HEK293 (cell line): ENCODE data around the gene C17orf50.

Experiments used
- CTCF ChIA-PET: fragments of 350-600 bp; formaldehyde crosslinking; extraction: SDS; loops from one replicate; lab custom pipeline; 2021; ENCODE audit warnings: antibody characterized with exemption; lab: Yijun Ruan, JAX
- POLR2A ChIA-PET: fragments of 300-600 bp; formaldehyde crosslinking; extraction: SDS; loops from one replicate; lab custom pipeline; 2020; ENCODE audit warnings: antibody characterized with exemption, inconsistent platforms; lab: Yijun Ruan, JAX
- H3K27ac ChIP-seq: fragments of 200-500 bp; sonication (Bioruptor generic); 2 replicates; pipeline ENCODE4 v1.5.1; 2014; ENCODE audit warnings: low read depth, low read length, control low read depth, inconsistent platforms; ENCODE audit errors: extremely low read depth
- H3K36me3 ChIP-seq, 2 experiments: fragments of 200-500 bp in 1 of 2; sonication (Bioruptor generic) in 1 of 2; 1 replicate in 1 of 2; 2 replicates in 1 of 2; pipeline ENCODE4 v1.5.1; 2014 to 2017; ENCODE audit warnings: inconsistent platforms in 2 of 2, low read length in 2 of 2; ENCODE audit not compliant: control insufficient read depth in 2 of 2, insufficient read depth in 1 of 2
- H3K4me1 ChIP-seq: fragments of 200-500 bp; sonication (Bioruptor generic); 2 replicates; pipeline ENCODE4 v1.5.1; 2014; ENCODE audit warnings: mild to moderate bottlenecking, low read length, inconsistent platforms; ENCODE audit not compliant: control insufficient read depth, insufficient read depth
- H3K4me3 ChIP-seq: 2 replicates; pipeline ENCODE4 v1.5.1; 2011; ENCODE audit warnings: low read depth, mild to moderate bottlenecking, control low read depth, low read length, moderate library complexity
- H3K9me3 ChIP-seq: fragments of 200-500 bp; sonication (Bioruptor generic); 2 replicates; pipeline ENCODE4 v1.5.1; 2014; ENCODE audit warnings: low read depth, low read length, inconsistent platforms; ENCODE audit not compliant: control insufficient read depth, insufficient read depth
- GLIS2 ChIP-seq: fragments of 450-650 bp; formaldehyde crosslinking; IDR thresholded peaks from 2 replicates; pipeline ENCODE4 v1.5.1; 2016; ENCODE audit warnings: missing biosample characterization, missing genetic modification characterization
- HOXD13 ChIP-seq: sonication (generic); formaldehyde crosslinking; IDR thresholded peaks from 2 replicates; pipeline ENCODE4 v1.8.0; 2022; ENCODE audit warnings: missing genetic modification reagents, borderline replicate concordance
- IKZF3 ChIP-seq: fragments of 450-650 bp; IDR thresholded peaks from 2 replicates; pipeline ENCODE4 v1.5.0; 2018; ENCODE audit warnings: missing biosample characterization, mild to moderate bottlenecking, missing genetic modification characterization, moderate library complexity
- KLF9 ChIP-seq: fragments of 450-650 bp; formaldehyde crosslinking; IDR thresholded peaks from 2 replicates; pipeline ENCODE4 v1.5.1; 2016; ENCODE audit warnings: missing biosample characterization, missing genetic modification characterization, low read depth
- MZF1 ChIP-seq: fragments of 450-650 bp; formaldehyde crosslinking; IDR thresholded peaks from 2 replicates; pipeline ENCODE4 v1.5.1; 2017; ENCODE audit warnings: missing biosample characterization, missing genetic modification characterization, borderline replicate concordance
- SCRT1 ChIP-seq: fragments of 450-650 bp; formaldehyde crosslinking; IDR thresholded peaks from 2 replicates; pipeline ENCODE4 v1.5.1; 2016; ENCODE audit warnings: missing biosample characterization, missing genetic modification characterization, borderline replicate concordance
- SP2 ChIP-seq: fragments of 450-650 bp; formaldehyde crosslinking; IDR thresholded peaks from 2 replicates; pipeline ENCODE4 v1.5.1; 2016; ENCODE audit warnings: missing biosample characterization, missing genetic modification characterization
- ZFHX2 ChIP-seq: fragments of 450-650 bp; formaldehyde crosslinking; conservative IDR thresholded peaks from 2 replicates; pipeline ENCODE4 v1.5.1; 2016; ENCODE audit warnings: missing biosample characterization, missing genetic modification characterization
- ZFP69B ChIP-seq: fragments of 450-650 bp; formaldehyde crosslinking; IDR thresholded peaks from 2 replicates; pipeline ENCODE4 v1.5.1; 2016; ENCODE audit warnings: missing biosample characterization, missing genetic modification characterization
- ZNF121 ChIP-seq: fragments of 450-650 bp; formaldehyde crosslinking; IDR thresholded peaks from 2 replicates; pipeline ENCODE4 v1.5.1; 2016; ENCODE audit warnings: missing biosample characterization, missing genetic modification characterization
- ZNF501 ChIP-seq: fragments of 450-650 bp; formaldehyde crosslinking; IDR thresholded peaks from 2 replicates; pipeline ENCODE4 v1.5.1; 2016; ENCODE audit warnings: missing biosample characterization, missing genetic modification characterization
- ZNF521 ChIP-seq: fragments of 450-650 bp; formaldehyde crosslinking; IDR thresholded peaks from 2 replicates; pipeline ENCODE4 v1.5.1; 2017; ENCODE audit warnings: missing biosample characterization, mild to moderate bottlenecking, missing genetic modification characterization
- ZNF580 ChIP-seq: fragments of 450-650 bp; formaldehyde crosslinking; IDR thresholded peaks from 2 replicates; pipeline ENCODE4 v1.5.1; 2016; ENCODE audit warnings: missing biosample characterization, missing genetic modification characterization
- ZNF623 ChIP-seq: fragments of 450-650 bp; formaldehyde crosslinking; IDR thresholded peaks from 2 replicates; pipeline ENCODE4 v1.5.1; 2016; ENCODE audit warnings: missing biosample characterization, missing genetic modification characterization
- ZNF660 ChIP-seq: fragments of 450-650 bp; IDR thresholded peaks from 2 replicates; pipeline ENCODE4 v1.5.1; 2018; ENCODE audit warnings: missing biosample characterization, mild to moderate bottlenecking, missing genetic modification characterization
- TF ChIP-seq, protein P1 (sequence below): fragments of 450-650 bp; formaldehyde crosslinking; conservative IDR thresholded peaks from 2 replicates; pipeline ENCODE4 v1.5.1; 2016; ENCODE audit warnings: low read depth, missing biosample characterization, missing genetic modification characterization
- TF ChIP-seq, protein P2 (sequence below): fragments of 450-650 bp; formaldehyde crosslinking; IDR thresholded peaks from 2 replicates; pipeline ENCODE4 v1.5.1; 2016; ENCODE audit warnings: missing biosample characterization, missing genetic modification characterization, low read depth
- TF ChIP-seq, protein P3 (sequence below): fragments of 450-650 bp; formaldehyde crosslinking; IDR thresholded peaks from 2 replicates; pipeline ENCODE4 v1.5.1; 2016; ENCODE audit warnings: missing biosample characterization, missing genetic modification characterization, borderline replicate concordance

Gene C17orf50

DNA sequence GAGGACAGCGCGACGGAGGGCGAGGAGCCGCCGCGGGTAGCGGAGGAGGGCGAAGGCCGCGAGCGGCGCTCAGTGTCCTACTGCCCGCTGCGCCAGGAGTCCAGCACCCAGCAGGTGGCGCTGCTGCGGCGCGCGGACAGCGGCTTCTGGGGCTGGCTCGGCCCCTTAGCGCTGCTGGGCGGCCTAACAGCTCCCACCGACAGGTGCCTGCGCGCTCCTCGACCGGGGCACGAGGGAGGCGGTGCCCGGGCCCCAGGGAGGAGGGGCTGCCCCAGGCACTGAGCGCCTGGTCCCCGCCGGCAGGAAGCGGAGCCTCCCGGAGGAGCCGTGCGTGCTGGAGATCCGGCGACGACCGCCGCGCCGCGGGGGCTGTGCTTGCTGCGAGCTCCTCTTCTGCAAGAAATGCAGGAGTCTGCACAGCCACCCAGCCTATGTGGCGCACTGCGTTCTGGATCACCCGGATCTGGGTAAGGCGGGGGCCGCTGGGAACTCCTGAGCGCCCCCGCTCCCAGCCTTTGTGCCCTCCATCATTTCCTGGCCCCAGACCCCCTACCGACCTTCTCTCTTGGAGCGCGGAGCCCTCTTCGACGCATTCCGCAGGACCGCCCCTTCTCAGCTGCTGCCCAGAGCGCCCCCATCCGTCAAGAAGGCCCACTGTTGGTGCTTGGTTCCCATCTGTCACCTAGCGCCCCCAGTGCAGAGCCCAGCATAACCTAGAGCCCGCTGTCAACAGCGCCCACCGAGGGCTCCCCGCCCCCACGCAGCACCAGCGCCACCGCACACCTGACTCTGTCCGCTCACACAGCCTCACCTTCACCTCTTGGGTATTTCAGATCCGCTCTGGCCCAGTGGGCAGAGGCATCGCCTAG lies 3.7 kb downstream of the C17orf50 start (continued):
- TF ChIP-seq KLF9, result no peak; the same call in 1 of the 2 replicates
- TF ChIP-seq ZFHX2, result peak; percentile 60
- TF ChIP-seq SP2 (tag by site-specific recombination), result peak; percentile 77
- peak; percentile 79 for TF ChIP-seq ZFP69B (tag by site-specific recombination)
- peak; percentile 92 for TF ChIP-seq ZNF660 (tag by site-specific recombination)
- TF ChIP-seq, protein P1, sequence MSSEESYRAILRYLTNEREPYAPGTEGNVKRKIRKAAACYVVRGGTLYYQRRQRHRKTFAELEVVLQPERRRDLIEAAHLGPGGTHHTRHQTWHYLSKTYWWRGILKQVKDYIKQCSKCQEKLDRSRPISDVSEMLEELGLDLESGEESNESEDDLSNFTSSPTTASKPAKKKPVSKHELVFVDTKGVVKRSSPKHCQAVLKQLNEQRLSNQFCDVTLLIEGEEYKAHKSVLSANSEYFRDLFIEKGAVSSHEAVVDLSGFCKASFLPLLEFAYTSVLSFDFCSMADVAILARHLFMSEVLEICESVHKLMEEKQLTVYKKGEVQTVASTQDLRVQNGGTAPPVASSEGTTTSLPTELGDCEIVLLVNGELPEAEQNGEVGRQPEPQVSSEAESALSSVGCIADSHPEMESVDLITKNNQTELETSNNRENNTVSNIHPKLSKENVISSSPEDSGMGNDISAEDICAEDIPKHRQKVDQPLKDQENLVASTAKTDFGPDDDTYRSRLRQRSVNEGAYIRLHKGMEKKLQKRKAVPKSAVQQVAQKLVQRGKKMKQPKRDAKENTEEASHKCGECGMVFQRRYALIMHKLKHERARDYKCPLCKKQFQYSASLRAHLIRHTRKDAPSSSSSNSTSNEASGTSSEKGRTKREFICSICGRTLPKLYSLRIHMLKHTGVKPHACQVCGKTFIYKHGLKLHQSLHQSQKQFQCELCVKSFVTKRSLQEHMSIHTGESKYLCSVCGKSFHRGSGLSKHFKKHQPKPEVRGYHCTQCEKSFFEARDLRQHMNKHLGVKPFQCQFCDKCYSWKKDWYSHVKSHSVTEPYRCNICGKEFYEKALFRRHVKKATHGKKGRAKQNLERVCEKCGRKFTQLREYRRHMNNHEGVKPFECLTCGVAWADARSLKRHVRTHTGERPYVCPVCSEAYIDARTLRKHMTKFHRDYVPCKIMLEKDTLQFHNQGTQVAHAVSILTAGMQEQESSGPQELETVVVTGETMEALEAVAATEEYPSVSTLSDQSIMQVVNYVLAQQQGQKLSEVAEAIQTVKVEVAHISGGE (tag by site-specific recombination), result 0 out of 2 replicates have a peak, but pooled peaks have one; percentile 17
- peak; percentile 87 for TF ChIP-seq IKZF3 (tag by site-specific recombination)
- TF ChIP-seq ZNF121 (tag by site-specific recombination), result no peak
- peak; percentile 10; the same call in 1 of the 2 replicates for TF ChIP-seq ZNF623 (tag by site-specific recombination)
- peak; percentile 92 for TF ChIP-seq GLIS2 (tag by site-specific recombination)
- TF ChIP-seq HOXD13 (CRISPR knock-in tag), result no peak
- peak; percentile 68 for TF ChIP-seq ZNF501 (tag by site-specific recombination)
- no peak for TF ChIP-seq MZF1 (tag by site-specific recombination)
- peak; percentile 43; the same call in 1 of the 2 replicates for TF ChIP-seq SCRT1 (tag by site-specific recombination)
- TF ChIP-seq, protein P2, sequence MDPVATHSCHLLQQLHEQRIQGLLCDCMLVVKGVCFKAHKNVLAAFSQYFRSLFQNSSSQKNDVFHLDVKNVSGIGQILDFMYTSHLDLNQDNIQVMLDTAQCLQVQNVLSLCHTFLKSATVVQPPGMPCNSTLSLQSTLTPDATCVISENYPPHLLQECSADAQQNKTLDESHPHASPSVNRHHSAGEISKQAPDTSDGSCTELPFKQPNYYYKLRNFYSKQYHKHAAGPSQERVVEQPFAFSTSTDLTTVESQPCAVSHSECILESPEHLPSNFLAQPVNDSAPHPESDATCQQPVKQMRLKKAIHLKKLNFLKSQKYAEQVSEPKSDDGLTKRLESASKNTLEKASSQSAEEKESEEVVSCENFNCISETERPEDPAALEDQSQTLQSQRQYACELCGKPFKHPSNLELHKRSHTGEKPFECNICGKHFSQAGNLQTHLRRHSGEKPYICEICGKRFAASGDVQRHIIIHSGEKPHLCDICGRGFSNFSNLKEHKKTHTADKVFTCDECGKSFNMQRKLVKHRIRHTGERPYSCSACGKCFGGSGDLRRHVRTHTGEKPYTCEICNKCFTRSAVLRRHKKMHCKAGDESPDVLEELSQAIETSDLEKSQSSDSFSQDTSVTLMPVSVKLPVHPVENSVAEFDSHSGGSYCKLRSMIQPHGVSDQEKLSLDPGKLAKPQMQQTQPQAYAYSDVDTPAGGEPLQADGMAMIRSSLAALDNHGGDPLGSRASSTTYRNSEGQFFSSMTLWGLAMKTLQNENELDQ, result no peak

- POLR2A ChIA-PET, result interaction anchor here (1.2 to 2.5 kb wide), 6 partner anchors 23 to 392 kb away, joined by 3 to 85 read pairs (median 10); partner anchors contain the start of genes SLFN11 and TAF15
- no peaks in the 10 kb centered on the region for H3K36me3 ChIP-seq
Observed at GRCh38 chr17:35765086-35765710, 4.5 kb downstream of the C17orf50 start.

More at GRCh38 chr17:35765086-35765710, 4.5 kb downstream of the C17orf50 start:
- TF ChIP-seq, protein P3, sequence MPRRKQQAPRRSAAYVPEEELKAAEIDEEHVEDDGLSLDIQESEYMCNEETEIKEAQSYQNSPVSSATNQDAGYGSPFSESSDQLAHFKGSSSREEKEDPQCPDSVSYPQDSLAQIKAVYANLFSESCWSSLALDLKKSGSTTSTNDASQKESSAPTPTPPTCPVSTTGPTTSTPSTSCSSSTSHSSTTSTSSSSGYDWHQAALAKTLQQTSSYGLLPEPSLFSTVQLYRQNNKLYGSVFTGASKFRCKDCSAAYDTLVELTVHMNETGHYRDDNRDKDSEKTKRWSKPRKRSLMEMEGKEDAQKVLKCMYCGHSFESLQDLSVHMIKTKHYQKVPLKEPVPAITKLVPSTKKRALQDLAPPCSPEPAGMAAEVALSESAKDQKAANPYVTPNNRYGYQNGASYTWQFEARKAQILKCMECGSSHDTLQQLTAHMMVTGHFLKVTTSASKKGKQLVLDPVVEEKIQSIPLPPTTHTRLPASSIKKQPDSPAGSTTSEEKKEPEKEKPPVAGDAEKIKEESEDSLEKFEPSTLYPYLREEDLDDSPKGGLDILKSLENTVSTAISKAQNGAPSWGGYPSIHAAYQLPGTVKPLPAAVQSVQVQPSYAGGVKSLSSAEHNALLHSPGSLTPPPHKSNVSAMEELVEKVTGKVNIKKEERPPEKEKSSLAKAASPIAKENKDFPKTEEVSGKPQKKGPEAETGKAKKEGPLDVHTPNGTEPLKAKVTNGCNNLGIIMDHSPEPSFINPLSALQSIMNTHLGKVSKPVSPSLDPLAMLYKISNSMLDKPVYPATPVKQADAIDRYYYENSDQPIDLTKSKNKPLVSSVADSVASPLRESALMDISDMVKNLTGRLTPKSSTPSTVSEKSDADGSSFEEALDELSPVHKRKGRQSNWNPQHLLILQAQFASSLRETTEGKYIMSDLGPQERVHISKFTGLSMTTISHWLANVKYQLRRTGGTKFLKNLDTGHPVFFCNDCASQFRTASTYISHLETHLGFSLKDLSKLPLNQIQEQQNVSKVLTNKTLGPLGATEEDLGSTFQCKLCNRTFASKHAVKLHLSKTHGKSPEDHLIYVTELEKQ, result no peak
- no peak for TF ChIP-seq ZNF580
- TF ChIP-seq ZNF521 (tag by site-specific recombination), result no peak
- TF ChIP-seq, all 188 proteins: peak for 0
- Histone ChIP-seq H3K4me1 (no peaks in the 10 kb centered on the region; the same call in 1 of the 2 replicates), H3K4me3 (no peak overlapping the region), H3K27ac (no peak overlapping the region; the same call in 1 of the 2 replicates), H3K9me3 (no peaks in the 10 kb centered on the region)
- CTCF ChIA-PET, result interaction anchor here (1.0 to 6.2 kb wide), 15 partner anchors 12 to 381 kb away, joined by 3 to 118 read pairs (median 21); partner anchors contain the start of genes MMP28, RASL10B and TAF15
